HG03280 (cell line): Measurements from ENCODE around the gene MAGI2.
"Not testable (repeated sequence)": the region's sequence is repeated elsewhere in the genome, so short reads cannot be mapped to it uniquely, and the experiment has no call there.

ENCODE experiments used
- ATAC-seq: cut with Tn5 transposase; IDR thresholded peaks from one replicate; pipeline ENCODE4 v1.9.1; 2021; ENCODE audit warnings: mild to moderate bottlenecking, moderate library complexity; ENCODE audit not compliant: unreplicated experiment

MAGI2 gene

GRCh38 chr7:78587443-78588044 lies 865.9 kb downstream of the MAGI2 start:
- ATAC-seq = no peak

- ATAC-seq = no peak
Observed at GRCh38 chr7:78585980-78586379, 867.5 kb downstream of the MAGI2 start.

GRCh38 chr7:78578686-78579085 lies 874.8 kb downstream of the MAGI2 start:
- no peak for ATAC-seq

- ATAC-seq = not testable (repeated sequence)
Observed at GRCh38 chr7:78577174-78577952, 876.1 kb downstream of the MAGI2 start.

- no peak for ATAC-seq
Observed at GRCh38 chr7:78576236-78576635, 877.2 kb downstream of the MAGI2 start.

GRCh38 chr7:78571292-78571691 lies 882.2 kb downstream of the MAGI2 start:
- no peak for ATAC-seq

GRCh38 chr7:78568690-78569089 lies 884.8 kb downstream of the MAGI2 start:
- ATAC-seq = no peak

- no peak for ATAC-seq
Observed at GRCh38 chr7:78567836-78568235, 885.6 kb downstream of the MAGI2 start.

GRCh38 chr7:78565784-78566183 lies 887.7 kb downstream of the MAGI2 start:
- no peak for ATAC-seq

- ATAC-seq = no peak
Observed at GRCh38 chr7:78563191-78563590, 890.3 kb downstream of the MAGI2 start.

- ATAC-seq = no peak
Observed at GRCh38 chr7:78562191-78562590, 891.3 kb downstream of the MAGI2 start.

GRCh38 chr7:78558566-78558965 lies 894.9 kb downstream of the MAGI2 start:
- no peak for ATAC-seq

- no peak for ATAC-seq
Observed at GRCh38 chr7:78543976-78544375, 909.5 kb downstream of the MAGI2 start.

- ATAC-seq = no peak
Observed at GRCh38 chr7:78542981-78543380, 910.5 kb downstream of the MAGI2 start.

- ATAC-seq = no peak
Observed at GRCh38 chr7:78542541-78542940, 910.9 kb downstream of the MAGI2 start.

GRCh38 chr7:78539825-78540224 lies 913.6 kb downstream of the MAGI2 start:
- no peak for ATAC-seq

GRCh38 chr7:78535655-78536054 lies 917.8 kb downstream of the MAGI2 start:
- no peak for ATAC-seq

GRCh38 chr7:78530351-78530750 lies 923.1 kb downstream of the MAGI2 start:
- ATAC-seq = no peak

- no peak for ATAC-seq
Observed at GRCh38 chr7:78529392-78529791, 924.1 kb downstream of the MAGI2 start.

- ATAC-seq = no peak
Observed at GRCh38 chr7:78528964-78529363, 924.5 kb downstream of the MAGI2 start.

GRCh38 chr7:78523930-78524329 lies 929.5 kb downstream of the MAGI2 start:
- no peak for ATAC-seq

GRCh38 chr7:78521961-78522360 lies 931.5 kb downstream of the MAGI2 start:
- no peak for ATAC-seq

GRCh38 chr7:78516450-78516849 lies 937.0 kb downstream of the MAGI2 start:
- ATAC-seq = no peak
